CD8-positive, alpha-beta memory T cell (primary cell): ENCODE results near the gene MGARP. TPM values are rescaled to one million over a fixed set of nuclear protein-coding genes. Genes with fewer than 3 reads are reported as not detected.

ENCODE experiments used
- CTCF ChIA-PET: fragments of 350-600 bp; sonication (Branson Sonifier 250); formaldehyde crosslinking; loops from one replicate; lab custom pipeline; 2021; ENCODE audit warnings: antibody characterized with exemption; lab: Charles Lee
- POLR2A ChIA-PET: fragments of 350-600 bp; sonication (Branson Sonifier 250); formaldehyde crosslinking; loops from one replicate; lab custom pipeline; 2021; ENCODE audit warnings: antibody characterized with exemption; lab: Charles Lee
- DNase-seq, 5 donors: peaks; one replicate each; pipeline versions ENCODE4 v3.0.0 to v3.0.0-alpha.2; 2020 to 2022; ENCODE audit warnings: mixed read lengths in 1 of 5
- H3K27ac ChIP-seq: one replicate; pipeline ENCODE4 v1.7.0; 2013; ENCODE audit warnings: low read depth, mild to moderate bottlenecking, low read length, moderate library complexity
- H3K27me3 ChIP-seq: 2 replicates; pipeline ENCODE4 v1.7.0; 2013; ENCODE audit warnings: low read length, mild to moderate bottlenecking; ENCODE audit not compliant: insufficient read depth, poor library complexity, severe bottlenecking
- H3K36me3 ChIP-seq: 2 replicates; pipeline ENCODE4 v1.7.0; 2013; ENCODE audit warnings: mild to moderate bottlenecking, low read length, moderate library complexity; ENCODE audit not compliant: insufficient read depth
- H3K4me1 ChIP-seq: 2 replicates; pipeline ENCODE4 v1.7.0; 2013; ENCODE audit warnings: mild to moderate bottlenecking, low read length, moderate library complexity; ENCODE audit not compliant: insufficient read depth
- H3K4me3 ChIP-seq: 2 replicates; pipeline ENCODE4 v1.7.0; 2013; ENCODE audit warnings: mild to moderate bottlenecking, low read length
- H3K9me3 ChIP-seq: 2 replicates; pipeline ENCODE4 v1.7.0; 2013; ENCODE audit warnings: mild to moderate bottlenecking, low read length
- H3K27ac Mint-ChIP-seq, 8 donors: one replicate each; pipeline ENCODE4 v1.8.0; 2020 to 2021; ENCODE audit warnings: mixed read lengths in 8 of 8, mild to moderate bottlenecking in 6 of 8, inconsistent platforms in 3 of 8, moderate library complexity in 3 of 8
- H3K27me3 Mint-ChIP-seq, 2 donors: one replicate each; pipeline ENCODE4 v1.8.0; 2020 to 2021; ENCODE audit warnings: mixed read lengths in 2 of 2, mild to moderate bottlenecking in 1 of 2, moderate library complexity in 1 of 2
- H3K36me3 Mint-ChIP-seq, 3 donors: one replicate each; pipeline ENCODE4 v1.8.0; 2020 to 2021; ENCODE audit warnings: mixed read lengths in 3 of 3, inconsistent platforms in 1 of 3, mild to moderate bottlenecking in 1 of 3
- H3K4me1 Mint-ChIP-seq, 3 donors: one replicate each; pipeline ENCODE4 v1.8.0; 2020 to 2021; ENCODE audit warnings: mixed read lengths in 3 of 3, inconsistent platforms in 1 of 3, mild to moderate bottlenecking in 1 of 3
- H3K4me3 Mint-ChIP-seq, 7 donors: one replicate each; pipeline ENCODE4 v1.8.0; 2020 to 2021; ENCODE audit warnings: mixed read lengths in 7 of 7, mild to moderate bottlenecking in 6 of 7, moderate library complexity in 4 of 7, inconsistent platforms in 2 of 7
- H3K9me3 Mint-ChIP-seq, 5 donors: one replicate each; pipeline ENCODE4 v1.8.0; 2020 to 2022; ENCODE audit warnings: mixed read lengths in 5 of 5, mild to moderate bottlenecking in 3 of 5, moderate library complexity in 2 of 5, inconsistent platforms in 1 of 5
- polyA plus RNA-seq: library from polyadenylated mRNA; unstranded; fragments of 300-500 nt; fragmentation: Illumina TruSeq; gene quantifications from one replicate; pipeline ENCODE4 v1.2.3, GENCODE V29; 2021
- total RNA-seq, 2 experiments: library from RNA; stranded (reverse); gene quantifications; one replicate each; pipeline ENCODE4 v1.2.3, GENCODE V29; 2021

The MGARP gene
- total and polyA plus RNA-seq, 3 experiments from 2014 or later: 0.84 TPM; not detected in 2

DNA sequence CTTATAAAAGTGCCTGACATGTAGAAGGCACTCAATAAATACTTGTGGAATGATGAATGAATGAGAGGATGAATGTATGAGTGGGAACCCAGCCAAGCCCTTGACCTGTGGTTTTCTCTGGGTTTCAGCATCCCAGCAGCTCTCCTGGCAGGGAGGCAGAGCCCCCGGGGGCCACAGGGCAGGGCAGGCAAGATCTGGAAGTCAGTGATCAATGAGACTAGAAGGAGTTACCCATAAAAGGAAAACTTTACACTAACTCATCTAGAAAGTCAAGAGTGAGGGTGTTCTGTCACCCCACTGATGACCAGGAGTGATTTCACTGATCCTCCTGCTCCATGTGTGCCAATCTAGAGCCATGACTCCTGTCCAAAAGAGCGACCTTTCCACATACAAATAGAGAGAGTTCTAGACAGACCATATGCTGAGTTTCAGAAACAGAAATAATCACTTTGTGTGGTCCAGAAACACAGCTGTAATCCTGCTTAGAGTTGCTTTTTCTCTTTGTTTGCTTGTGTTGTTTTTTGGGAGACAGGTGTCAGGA lies 37.4 kb downstream of the MGARP start:
- Mint-ChIP-seq H3K4me3 (no peak overlapping the region), H3K36me3 (peaks cover 0 to 4% (median 2%) of the 10 kb centered on the region in 3 donors), H3K9me3 (peaks cover 0 to 8% (median 0%) of the 10 kb centered on the region in 5 donors), H3K27me3 (no peaks in the 10 kb centered on the region), H3K27ac (no peak overlapping the region), H3K4me1 (peaks cover 0 to 12% (median 7%) of the 10 kb centered on the region in 3 donors)
- H3K27ac ChIP-seq: no peak overlapping the region
- H3K4me3 ChIP-seq: no peak overlapping the region
- no peak for DNase-seq
- no peaks in the 10 kb centered on the region for H3K27me3 ChIP-seq
- ChIA-PET CTCF (interaction anchor here (1.1 to 1.5 kb wide), 2 partner anchors 8 to 53 kb away, joined by 3 to 4 read pairs; no protein-coding TSS in a partner anchor), POLR2A (no interaction called here)
- H3K36me3 ChIP-seq: no peaks in the 10 kb centered on the region
- H3K4me1 ChIP-seq: no peaks in the 10 kb centered on the region
- H3K9me3 ChIP-seq: no peaks in the 10 kb centered on the region

DNA sequence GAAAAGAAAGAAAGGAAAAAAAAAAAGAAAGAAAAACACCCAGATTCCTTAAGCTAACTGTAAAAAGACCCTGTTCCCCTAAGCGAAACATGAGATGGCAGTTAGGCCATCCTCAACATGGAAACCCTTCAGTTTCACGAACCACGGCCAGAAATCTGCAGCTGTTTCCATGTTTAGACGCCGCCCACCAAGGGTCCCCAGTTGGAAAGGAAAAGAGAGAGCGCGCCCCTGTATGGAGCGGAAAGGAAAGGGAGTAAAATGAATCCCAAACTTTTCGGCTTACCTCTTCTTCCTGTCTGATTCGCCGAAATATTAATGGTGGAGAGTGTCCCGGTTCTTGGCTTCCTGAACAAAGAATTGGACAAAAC lies 38.3 kb downstream of the MGARP start:
- Mint-ChIP-seq H3K4me3 (no peak overlapping the region), H3K27ac (peak overlapping the region in 1 of 8 donors; percentile 40), H3K27me3 (no peaks in the 10 kb centered on the region), H3K4me1 (peaks cover 0 to 14% (median 10%) of the 10 kb centered on the region in 3 donors), H3K36me3 (peaks cover 0 to 4% (median 2%) of the 10 kb centered on the region in 3 donors), H3K9me3 (peaks cover 0 to 8% (median 0%) of the 10 kb centered on the region in 5 donors)
- no peaks in the 10 kb centered on the region for H3K9me3 ChIP-seq
- H3K4me3 ChIP-seq: no peak overlapping the region
- H3K27me3 ChIP-seq: no peaks in the 10 kb centered on the region
- no peaks in the 10 kb centered on the region for H3K4me1 ChIP-seq
- H3K36me3 ChIP-seq: no peaks in the 10 kb centered on the region
- H3K27ac ChIP-seq: no peak overlapping the region
- ChIA-PET POLR2A (no interaction called here), CTCF (interaction anchor here (1.5 kb wide), 1 partner anchor 54 kb away, joined by 4 read pairs; no protein-coding TSS in a partner anchor)
- DNase-seq: no peak

DNA sequence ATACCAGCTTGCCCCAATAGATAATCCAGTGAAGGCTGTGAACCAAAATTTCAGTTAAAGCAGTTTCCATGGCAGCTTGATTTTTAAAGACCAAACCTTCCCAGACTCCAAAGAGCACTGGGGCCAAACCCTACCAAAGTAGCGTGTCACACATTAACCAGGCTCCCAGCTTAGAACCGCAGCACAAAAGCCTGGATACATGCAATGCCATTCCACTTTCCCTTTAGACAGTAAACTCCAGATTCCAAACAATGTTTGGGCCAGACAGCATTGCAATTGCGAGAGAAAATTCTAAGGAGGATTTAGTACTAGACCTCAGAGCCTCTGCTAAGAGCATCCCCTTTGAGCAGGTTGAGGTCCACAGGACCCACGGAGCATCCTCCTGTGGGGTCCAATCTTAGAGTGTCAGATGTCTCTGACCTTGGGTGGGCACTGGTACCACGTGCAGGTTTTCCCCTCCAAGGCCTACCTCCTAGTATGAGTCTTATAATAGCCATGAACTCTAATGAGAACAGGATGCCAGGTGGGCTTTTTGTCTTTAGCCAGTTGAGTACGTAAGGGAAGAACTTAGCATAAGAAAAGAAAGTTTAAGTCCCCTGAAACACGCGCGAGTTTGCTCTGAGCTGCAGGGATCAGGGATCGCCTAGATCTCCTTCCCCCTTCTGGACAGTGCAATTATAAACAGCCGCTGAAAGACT lies 38.8 kb downstream of the MGARP start:
- Histone ChIP-seq H3K27ac (no peak overlapping the region), H3K27me3 (no peaks in the 10 kb centered on the region), H3K36me3 (no peaks in the 10 kb centered on the region), H3K9me3 (no peaks in the 10 kb centered on the region), H3K4me3 (no peak overlapping the region), H3K4me1 (no peaks in the 10 kb centered on the region)
- Mint-ChIP-seq H3K27ac (peak overlapping the region in 2 of 8 donors; percentile 17 to 40), H3K36me3 (peaks cover 0 to 4% (median 2%) of the 10 kb centered on the region in 3 donors), H3K4me3 (no peak overlapping the region), H3K4me1 (peaks cover 0 to 14% (median 10%) of the 10 kb centered on the region in 3 donors), H3K9me3 (peaks cover 0 to 8% (median 0%) of the 10 kb centered on the region in 5 donors), H3K27me3 (no peaks in the 10 kb centered on the region)
- POLR2A ChIA-PET: no interaction called here
- DNase-seq: no peak
- CTCF ChIA-PET: interaction anchor here (1.5 kb wide), 1 partner anchor 54 kb away, joined by 4 read pairs; no protein-coding TSS in a partner anchor

DNA sequence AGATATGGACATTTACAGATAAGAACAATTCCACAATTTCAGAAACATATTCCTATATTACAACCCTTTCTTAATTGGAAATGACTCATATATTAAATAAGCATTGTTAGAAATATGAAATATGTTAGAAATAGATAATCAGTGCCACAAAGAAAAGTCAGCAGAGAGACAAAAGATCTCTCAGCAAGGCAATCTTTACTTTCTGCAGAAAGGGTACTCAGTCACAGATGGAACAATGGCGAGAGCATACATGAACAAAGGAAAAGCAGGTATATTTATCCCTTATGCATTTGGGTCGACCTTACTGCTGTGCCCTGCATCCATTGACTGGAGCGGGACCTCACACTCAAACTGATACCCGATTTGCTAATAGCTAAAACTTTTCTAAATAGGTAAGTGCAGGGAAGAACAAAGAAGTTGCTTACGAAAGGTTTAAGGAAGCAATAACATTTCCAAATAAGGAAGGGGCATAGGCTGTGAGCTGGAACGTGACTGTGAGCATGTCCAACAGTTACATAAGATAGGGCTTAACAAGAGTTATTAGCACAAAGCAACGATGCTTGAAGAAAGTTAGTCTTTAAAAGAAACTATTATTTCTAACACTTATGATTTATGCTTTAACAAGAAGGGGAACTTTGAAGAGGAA lies 40.8 kb downstream of the MGARP start:
- Histone ChIP-seq H3K4me1 (no peaks in the 10 kb centered on the region), H3K27ac (no peak overlapping the region), H3K27me3 (no peaks in the 10 kb centered on the region), H3K9me3 (no peaks in the 10 kb centered on the region), H3K4me3 (no peak overlapping the region), H3K36me3 (no peaks in the 10 kb centered on the region)
- Mint-ChIP-seq H3K4me1 (peaks cover 0 to 14% (median 10%) of the 10 kb centered on the region in 3 donors), H3K4me3 (no peak overlapping the region), H3K36me3 (peaks cover 0 to 4% (median 2%) of the 10 kb centered on the region in 3 donors), H3K27me3 (no peaks in the 10 kb centered on the region), H3K27ac (no peak overlapping the region), H3K9me3 (peaks cover 0 to 8% (median 0%) of the 10 kb centered on the region in 5 donors)
- no peak for DNase-seq
- ChIA-PET CTCF (no interaction called here), POLR2A (no interaction called here)

DNA sequence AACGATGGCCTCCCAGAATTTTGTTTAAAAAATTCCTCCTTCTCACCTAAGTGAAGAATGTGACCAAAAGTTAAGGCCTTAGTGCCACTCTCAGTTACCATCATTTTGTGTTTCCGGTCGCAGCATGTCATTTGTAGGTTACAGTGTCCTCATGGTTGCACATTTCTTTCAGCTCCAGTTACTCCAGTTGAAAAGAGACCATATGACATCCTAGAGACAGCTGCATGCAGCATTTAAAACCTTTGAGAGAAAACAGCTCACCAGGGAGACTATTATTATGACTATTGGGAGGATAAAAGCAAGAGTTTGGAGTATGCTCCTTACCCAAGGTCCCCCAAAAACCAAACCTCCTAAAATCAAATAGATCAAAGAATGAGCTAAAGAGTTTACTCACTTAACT lies 45.8 kb downstream of the MGARP start:
- no peaks in the 10 kb centered on the region for H3K27me3 Mint-ChIP-seq
- H3K36me3 Mint-ChIP-seq: peaks cover 0 to 2% (median 2%) of the 10 kb centered on the region in 3 donors
- Histone ChIP-seq H3K27ac (no peak overlapping the region), H3K4me3 (no peak overlapping the region), H3K27me3 (no peaks in the 10 kb centered on the region), H3K36me3 (no peaks in the 10 kb centered on the region), H3K4me1 (no peaks in the 10 kb centered on the region), H3K9me3 (no peaks in the 10 kb centered on the region)
- H3K9me3 Mint-ChIP-seq: peaks cover 0 to 6% (median 0%) of the 10 kb centered on the region in 5 donors
- H3K4me3 Mint-ChIP-seq: no peak overlapping the region
- CTCF ChIA-PET: interaction anchor here (1.2 kb wide), 1 partner anchor 9 kb away, joined by 3 read pairs; no protein-coding TSS in a partner anchor
- no peak overlapping the region for H3K27ac Mint-ChIP-seq
- POLR2A ChIA-PET: no interaction called here
- DNase-seq: no peak
- H3K4me1 Mint-ChIP-seq: peaks cover 2 to 19% (median 15%) of the 10 kb centered on the region in 3 donors

DNA sequence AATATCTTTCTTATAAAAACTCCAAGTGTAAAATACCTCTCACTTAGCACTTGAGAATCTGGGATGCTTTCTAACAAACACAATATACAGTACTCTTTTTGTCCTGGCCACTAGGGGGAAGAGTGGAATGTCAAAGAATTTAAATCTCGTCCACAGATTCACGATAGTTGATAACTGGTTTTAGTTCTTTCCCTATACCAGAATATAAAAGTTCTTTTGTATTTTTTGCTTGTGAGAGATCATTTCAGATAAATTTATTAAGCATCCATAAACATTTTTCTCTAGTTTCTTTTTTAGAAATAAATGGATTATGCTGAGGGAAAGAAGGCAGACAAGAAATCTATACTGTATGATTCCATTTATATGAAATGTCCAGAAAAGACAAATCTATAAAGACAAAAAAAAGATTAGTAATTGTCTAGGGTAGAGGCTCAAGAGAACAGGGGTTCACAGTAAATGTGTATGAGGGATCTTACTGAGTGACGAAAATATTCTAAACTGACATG lies 50.4 kb downstream of the MGARP start:
- peak in 2 of 5 donors; percentile 34 to 45 for DNase-seq
- CTCF ChIA-PET: interaction anchor here (1.5 to 3.5 kb wide), 5 partner anchors 24 to 198 kb away, joined by 4 to 24 read pairs (median 10); partner anchors contain the start of gene NAA15
- no peaks in the 10 kb centered on the region for H3K36me3 ChIP-seq
- H3K4me1 ChIP-seq: no peaks in the 10 kb centered on the region
- no peaks in the 10 kb centered on the region for H3K9me3 Mint-ChIP-seq
- H3K4me1 Mint-ChIP-seq: peaks cover 2 to 5% (median 5%) of the 10 kb centered on the region in 3 donors
- no peak overlapping the region for H3K27ac Mint-ChIP-seq
- no peaks in the 10 kb centered on the region for H3K36me3 Mint-ChIP-seq
- H3K27ac ChIP-seq: no peak overlapping the region
- no peak overlapping the region for H3K4me3 ChIP-seq
- H3K4me3 Mint-ChIP-seq: no peak overlapping the region
- POLR2A ChIA-PET: no interaction called here
- no peaks in the 10 kb centered on the region for H3K27me3 Mint-ChIP-seq
- no peaks in the 10 kb centered on the region for H3K9me3 ChIP-seq
- H3K27me3 ChIP-seq: no peaks in the 10 kb centered on the region

DNA sequence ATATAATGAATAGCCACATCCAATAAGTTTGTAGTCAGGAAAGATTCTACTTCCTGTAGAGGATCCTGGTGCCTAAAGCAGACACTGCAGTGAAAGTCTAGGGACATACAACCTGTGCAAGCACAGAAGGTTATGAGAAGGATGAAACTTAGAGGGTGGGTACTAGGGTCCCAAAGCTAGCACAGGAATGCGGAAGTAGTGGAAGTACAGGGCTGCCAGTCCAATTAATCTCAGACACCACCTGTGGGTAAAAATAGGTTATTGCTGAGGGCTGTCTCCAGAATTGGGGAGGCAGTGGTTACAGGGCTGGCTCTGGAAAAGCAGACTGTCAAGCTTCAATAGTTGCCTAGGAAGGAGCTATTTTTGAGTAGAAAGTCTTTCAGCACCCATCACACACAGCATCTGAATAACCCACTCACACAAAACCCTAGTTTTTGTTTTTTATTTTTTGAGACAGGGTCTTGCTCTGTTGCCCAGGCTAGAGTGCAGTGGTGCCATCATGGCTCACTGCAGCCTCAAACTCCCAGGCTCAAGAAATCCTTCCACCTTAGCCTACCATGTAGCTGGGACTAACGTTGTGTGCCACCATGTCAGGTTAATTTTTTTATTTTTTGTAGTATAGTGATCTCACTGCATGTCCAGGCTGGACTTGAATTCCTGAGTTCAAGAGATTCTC lies 52.2 kb downstream of the MGARP start:
- H3K4me3 Mint-ChIP-seq: no peak overlapping the region
- Histone ChIP-seq H3K4me1 (no peaks in the 10 kb centered on the region), H3K9me3 (no peaks in the 10 kb centered on the region), H3K4me3 (no peak overlapping the region), H3K27me3 (no peaks in the 10 kb centered on the region), H3K36me3 (no peaks in the 10 kb centered on the region), H3K27ac (no peak overlapping the region)
- ChIA-PET CTCF (interaction anchor here (0.9 to 3.5 kb wide), 8 partner anchors 8 to 197 kb away, joined by 3 to 24 read pairs (median 6); partner anchors contain the start of gene NAA15), POLR2A (no interaction called here)
- H3K27ac Mint-ChIP-seq: no peak overlapping the region
- no peaks in the 10 kb centered on the region for H3K27me3 Mint-ChIP-seq
- peaks cover 2 to 5% (median 5%) of the 10 kb centered on the region in 3 donors for H3K4me1 Mint-ChIP-seq
- H3K36me3 Mint-ChIP-seq: no peaks in the 10 kb centered on the region
- DNase-seq: no peak
- no peaks in the 10 kb centered on the region for H3K9me3 Mint-ChIP-seq
